GM21515 (cell line): ENCODE results near the gene PSMG4.

Experiments
- ATAC-seq: cut with Tn5 transposase; IDR thresholded peaks from one replicate; pipeline ENCODE4 v1.9.1; 2021; ENCODE audit not compliant: unreplicated experiment

Gene PSMG4

DNA sequence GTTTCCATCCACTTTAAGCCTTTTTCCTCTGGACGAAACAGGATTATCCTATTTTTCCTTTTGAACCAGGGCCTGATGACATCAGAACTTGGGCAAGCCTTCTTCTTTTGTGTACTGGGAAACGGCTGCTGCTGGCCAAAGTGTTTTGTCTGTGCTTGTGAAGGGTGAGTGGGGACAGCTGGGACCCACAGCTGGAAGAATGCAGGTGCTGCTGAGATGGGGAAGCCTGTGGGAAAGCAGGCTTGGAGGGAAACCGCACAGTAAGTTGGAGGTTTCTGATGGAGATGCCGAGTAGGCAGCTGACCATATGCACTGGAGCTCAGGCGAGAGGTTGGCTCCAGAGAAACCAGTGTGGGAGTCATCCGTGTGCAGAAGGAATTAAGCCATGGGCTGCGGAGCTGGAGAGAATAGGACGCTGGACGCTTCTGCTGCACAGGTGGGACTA is 8.5 kb upstream of the PSMG4 start:
- no peak for ATAC-seq

GRCh38 chr6:3251462-3252314 is 7.1 kb upstream of the PSMG4 start:
- ATAC-seq: no peak

- ATAC-seq: no peak
Measured at GRCh38 chr6:3252369-3252768, 6.4 kb upstream of the PSMG4 start.

- no peak for ATAC-seq
Measured at GRCh38 chr6:3252861-3253596, 5.7 kb upstream of the PSMG4 start.

- no peak for ATAC-seq
Measured at GRCh38 chr6:3253597-3253961, 5.2 kb upstream of the PSMG4 start.

- ATAC-seq: no peak
Measured at GRCh38 chr6:3258201-3258600, 546 bp upstream of the PSMG4 start.

DNA sequence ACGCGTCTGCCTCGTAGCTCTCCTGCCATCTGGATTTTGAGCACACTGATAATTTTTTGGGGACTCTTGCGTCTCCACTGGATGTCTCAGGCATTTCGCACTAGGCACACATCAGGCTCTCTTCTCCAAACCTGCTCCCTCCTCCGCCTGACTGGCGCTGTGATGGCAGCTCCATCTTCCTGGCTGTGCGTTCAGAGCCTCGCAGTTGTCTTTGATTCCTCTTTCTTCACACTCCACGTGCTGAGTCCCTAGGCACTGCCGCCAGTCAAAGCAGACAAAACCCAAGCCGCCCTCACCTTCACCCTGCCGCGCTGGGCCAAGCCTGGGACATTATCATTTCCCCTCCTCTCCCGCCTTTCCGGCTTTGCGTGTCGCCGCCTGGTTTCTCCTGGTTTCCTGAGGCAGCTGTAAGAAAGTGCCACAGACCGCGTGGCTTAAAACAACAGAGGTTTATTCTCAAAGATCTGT is 778 bp downstream of the PSMG4 start:
- ATAC-seq: peak; percentile 21

DNA sequence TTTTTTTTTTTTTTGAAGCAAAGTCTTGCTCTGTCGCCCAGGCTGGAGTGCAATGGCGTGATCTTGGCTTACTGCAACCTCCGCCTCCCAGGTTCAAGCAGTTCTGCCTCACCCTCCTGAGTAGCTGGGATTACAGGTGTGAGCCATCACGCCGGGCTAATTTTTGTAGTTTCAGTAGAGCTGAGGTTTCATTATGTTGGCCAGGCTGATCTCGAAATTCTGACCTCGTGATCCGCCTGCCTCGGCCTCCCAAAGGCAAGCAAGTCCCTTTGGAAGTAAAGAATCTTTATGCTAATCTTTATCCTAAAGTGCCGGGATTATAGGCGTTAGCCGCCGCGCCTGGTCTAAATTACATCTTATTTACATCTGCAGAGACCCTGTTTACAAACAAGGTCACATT is 1.5 kb downstream of the PSMG4 start:
- ATAC-seq: no peak

- ATAC-seq: no peak
Measured at GRCh38 chr6:3260772-3261517, 2.2 kb downstream of the PSMG4 start.

- no peak for ATAC-seq
Measured at GRCh38 chr6:3261518-3261820, 2.7 kb downstream of the PSMG4 start.

DNA sequence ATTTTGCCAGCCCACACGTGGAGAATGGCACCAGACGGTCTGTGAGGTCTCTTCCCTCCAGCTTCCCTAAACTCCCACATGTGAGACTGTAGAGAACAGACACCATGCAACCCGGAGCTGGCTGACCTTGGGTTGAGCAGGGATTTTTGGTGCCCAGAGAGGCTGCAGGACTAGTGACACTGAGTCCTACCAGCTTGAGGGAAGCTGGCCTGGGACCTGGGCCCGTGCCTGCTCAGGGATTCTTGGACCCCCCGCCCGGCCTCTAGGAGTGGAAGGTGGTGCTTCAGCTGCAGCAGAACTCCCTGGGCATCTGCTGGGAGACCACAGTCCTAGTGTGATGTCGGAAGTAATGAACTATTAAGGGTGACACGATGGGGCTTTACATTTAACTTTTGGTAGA is 3.2 kb downstream of the PSMG4 start:
- no peak for ATAC-seq

- no peak for ATAC-seq
Measured at GRCh38 chr6:3263096-3263495, 4.3 kb downstream of the PSMG4 start.

- no peak for ATAC-seq
Measured at GRCh38 chr6:3264356-3264755, 5.6 kb downstream of the PSMG4 start.

GRCh38 chr6:3265671-3266070 is 6.9 kb downstream of the PSMG4 start:
- no peak for ATAC-seq

DNA sequence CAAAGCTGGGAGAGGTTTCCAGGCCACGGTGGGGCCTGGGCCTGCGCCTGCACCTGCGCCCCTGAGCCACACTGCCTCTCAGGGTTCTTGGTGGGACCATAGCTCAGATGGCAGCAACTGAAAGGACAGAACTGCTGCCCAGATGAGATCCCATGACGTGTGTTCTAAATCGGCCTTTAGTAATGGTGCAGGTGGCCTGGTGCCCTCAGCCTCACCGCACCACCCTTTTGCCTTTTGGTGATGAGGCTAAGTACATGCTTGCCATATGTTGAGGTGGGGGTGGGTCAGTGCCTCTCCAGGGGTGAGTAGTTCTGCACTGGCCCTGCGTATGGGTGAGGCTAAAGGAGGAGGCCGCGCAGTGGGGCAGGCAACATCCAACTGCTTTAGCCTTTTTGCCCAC is 7.4 kb downstream of the PSMG4 start:
- no peak for ATAC-seq

DNA sequence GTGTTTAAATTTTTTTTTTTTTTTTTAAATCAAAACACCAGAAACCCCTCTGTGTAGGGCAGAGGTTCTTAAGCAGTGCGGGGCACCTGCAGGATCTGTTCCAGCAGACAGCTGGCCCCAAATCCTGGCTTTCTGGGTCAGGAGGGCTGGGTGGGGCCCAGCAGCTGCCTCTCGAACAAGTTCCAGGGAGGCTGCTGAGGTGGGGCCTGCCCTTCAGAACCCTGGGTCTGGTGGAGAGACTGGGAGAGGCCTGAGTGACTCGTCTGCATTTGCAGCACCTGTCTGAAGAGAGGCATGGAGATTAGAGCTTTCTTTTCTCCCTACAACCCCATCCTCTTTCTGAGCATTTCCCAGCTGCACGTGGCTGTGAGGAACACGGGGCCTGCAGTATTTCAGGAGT is 8.4 kb downstream of the PSMG4 start:
- ATAC-seq: no peak

GRCh38 chr6:3268680-3269079 is 9.9 kb downstream of the PSMG4 start:
- ATAC-seq: no peak

DNA sequence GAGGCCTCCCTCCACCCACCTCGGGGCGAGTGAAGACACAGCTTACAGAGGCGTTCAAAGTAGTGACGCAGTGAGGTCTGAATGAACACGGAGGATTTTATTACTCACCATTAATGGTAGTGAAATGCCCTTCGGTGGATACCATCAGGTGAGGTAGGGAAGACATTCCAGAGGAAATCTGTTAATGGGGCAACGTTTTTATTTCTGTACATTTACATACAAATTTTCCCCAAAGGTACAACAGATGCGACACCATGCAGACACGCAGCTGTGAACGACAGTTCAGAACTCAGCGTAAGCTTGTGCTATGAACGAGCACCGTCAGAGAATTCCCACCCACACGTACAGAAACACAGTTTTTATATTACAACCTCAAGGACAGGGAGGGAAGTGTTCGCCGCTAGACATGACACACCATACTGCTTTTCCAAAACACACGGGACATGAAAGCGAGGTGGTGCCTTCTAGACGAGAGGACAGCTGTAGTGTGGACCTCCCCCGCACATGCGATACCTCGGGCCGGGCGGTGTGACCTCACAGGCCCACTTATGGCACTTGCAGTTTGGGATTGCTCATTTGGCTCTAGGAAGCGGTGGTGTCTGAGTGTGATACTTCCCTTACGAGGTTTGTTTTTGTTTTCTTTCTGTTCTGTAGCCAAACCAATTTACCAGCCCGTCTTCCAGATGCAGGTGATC is 10.7 kb downstream of the PSMG4 start:
- ATAC-seq: no peak

DNA sequence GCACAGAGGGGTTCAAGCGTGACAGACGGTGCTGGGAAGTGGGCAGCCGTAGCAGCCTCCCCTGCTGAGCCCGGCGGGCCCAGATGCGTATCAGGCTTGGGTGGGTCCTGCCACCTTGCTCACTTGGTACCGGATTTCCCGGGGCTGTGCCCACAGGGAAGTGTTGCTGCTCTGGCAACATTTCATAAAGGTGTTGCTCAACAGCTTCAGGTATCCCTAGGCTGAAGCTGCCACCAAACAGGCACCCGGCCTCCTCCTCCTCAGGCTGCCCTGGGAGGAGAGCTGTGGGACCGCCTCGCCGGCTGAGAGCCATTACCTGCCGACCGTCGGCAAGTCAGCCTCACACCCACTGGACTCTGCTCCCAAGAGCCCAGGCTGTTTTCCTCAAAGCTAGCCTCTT is 11.5 kb downstream of the PSMG4 start:
- ATAC-seq: no peak

DNA sequence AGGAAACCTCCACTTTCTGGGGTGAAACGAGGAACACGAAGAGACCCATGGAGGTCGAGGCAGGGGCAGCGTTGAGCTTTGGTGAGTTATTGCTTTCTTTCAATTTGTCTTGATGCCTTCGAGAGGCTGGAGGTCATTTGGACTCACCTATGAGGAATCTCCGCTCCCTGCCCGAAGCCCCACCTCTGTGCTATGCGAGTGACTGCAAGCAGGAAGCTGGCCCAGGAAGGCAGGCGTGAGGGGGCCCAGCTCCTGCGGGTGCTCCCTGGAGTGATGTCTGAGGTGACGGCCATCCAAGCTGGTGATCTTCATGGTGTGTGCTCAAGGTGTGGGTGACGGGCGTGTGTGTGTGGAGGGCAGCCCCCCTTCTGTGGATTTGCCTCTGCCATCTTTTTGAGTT is 13.0 kb downstream of the PSMG4 start:
- no peak for ATAC-seq

DNA sequence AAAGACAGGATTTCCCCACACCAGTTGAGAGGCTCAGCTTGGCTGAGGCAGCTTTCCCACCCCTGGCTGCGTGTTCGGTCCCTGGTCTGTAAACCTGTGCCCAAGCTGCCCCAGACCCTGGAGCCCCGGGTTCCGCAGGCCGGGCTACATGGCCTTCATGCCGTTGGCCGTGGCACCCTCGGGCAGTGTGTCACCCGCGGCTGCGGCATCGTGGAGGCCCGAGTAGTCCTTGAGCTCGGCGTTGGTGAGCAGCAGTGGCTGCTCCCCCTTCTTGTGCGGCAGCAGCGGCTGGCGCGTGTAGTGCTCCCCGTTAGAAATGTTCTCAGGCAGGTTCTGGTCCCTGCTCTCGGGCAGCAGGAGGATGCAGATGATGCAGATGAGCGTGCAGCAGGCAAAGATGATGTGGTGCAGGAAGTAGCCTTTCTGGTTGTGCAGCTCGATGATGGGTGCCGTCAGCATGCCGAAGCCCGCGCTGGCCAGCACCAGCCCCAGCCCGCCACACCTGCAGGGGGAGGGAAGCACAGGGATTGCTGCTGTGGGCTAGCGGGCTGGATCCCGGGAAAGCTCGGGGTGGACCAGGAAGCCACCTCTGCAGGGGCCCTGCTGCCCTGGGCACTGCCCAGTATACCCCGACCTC is 14.3 kb downstream of the PSMG4 start:
- no peak for ATAC-seq
